Measurements from ENCODE around the gene RBM4. TPM values are rescaled to one million over a fixed set of nuclear protein-coding genes. Genes with fewer than 3 reads are reported as not detected.

RBM4 gene
- total RNA-seq, 1 experiment from 2014 or later = 272 TPM

DNA sequence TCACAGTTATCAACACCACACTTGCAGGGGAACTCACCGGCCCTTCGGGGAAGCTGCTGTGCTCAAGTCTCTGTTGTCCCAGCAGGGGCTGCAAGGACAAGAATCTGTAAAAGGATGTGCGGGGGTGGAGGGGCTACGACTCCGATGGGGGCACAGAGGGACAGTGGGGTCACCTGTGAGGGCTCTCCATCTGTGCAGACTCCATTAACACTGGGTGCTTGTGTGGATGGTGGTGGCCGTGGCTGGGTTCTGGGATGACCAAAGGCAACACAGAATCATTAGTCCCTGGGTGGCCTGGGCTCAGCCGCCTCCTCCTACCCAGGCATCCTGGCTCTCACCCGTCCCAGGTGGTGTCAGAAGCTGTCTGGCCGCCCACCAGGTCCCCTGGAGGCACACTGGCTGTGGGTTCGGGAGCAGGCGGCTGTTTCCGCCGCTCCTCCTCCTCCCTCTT, 49.4 kb downstream of the RBM4 start:
- Histone ChIP-seq H3K14ac (ENCODE audit: insufficient read depth, low read length) (no peak overlapping the region), H3K23ac (ENCODE audit: insufficient read length, low read depth, low read length) (no peak overlapping the region), H3K27me3 (ENCODE audit: insufficient read depth, low read length) (no peaks in the 10 kb centered on the region), H3K9ac (ENCODE audit: extremely low read depth, insufficient read length, low read length) (no peak overlapping the region), H3K23me2 (ENCODE audit: insufficient read length, low read depth, low read length, poor library complexity, severe bottlenecking) (no peaks in the 10 kb centered on the region), H3K9me3 (ENCODE audit: control insufficient read depth, low read depth, low read length) (no peaks in the 10 kb centered on the region), H2AFZ (ENCODE audit: low read length) (no peak overlapping the region), H3K18ac (ENCODE audit: insufficient read length, low read depth, low read length) (no peak overlapping the region), H4K20me1 (ENCODE audit: control insufficient read depth, insufficient read depth, insufficient read length) (no peaks in the 10 kb centered on the region), H3K4ac (ENCODE audit: low read depth, low read length) (no peak overlapping the region), H3T11ph (ENCODE audit: low read length) (no peak overlapping the region), H3K56ac (ENCODE audit: insufficient read length, low read depth, low read length) (no peak overlapping the region), H2BK12ac (ENCODE audit: insufficient read length, low read depth, low read length) (no peak overlapping the region), H3K27ac (ENCODE audit: insufficient read length, low read depth, low read length) (no peak overlapping the region), H3K79me2 (ENCODE audit: insufficient read depth, low read length) (no peaks in the 10 kb centered on the region), H2BK15ac (ENCODE audit: low read depth, low read length) (no peak overlapping the region), H2BK120ac (ENCODE audit: low read depth, low read length, poor library complexity, severe bottlenecking) (no peak overlapping the region), H4K5ac (ENCODE audit: insufficient read length, low read depth, low read length) (no peak overlapping the region), H4K91ac (ENCODE audit: insufficient read length, low read depth, low read length) (no peak overlapping the region), H3K4me1 (ENCODE audit: insufficient read depth, low read length) (no peaks in the 10 kb centered on the region), H2AK5ac (ENCODE audit: insufficient read length, low read length) (no peak overlapping the region), H2BK20ac (ENCODE audit: low read depth, low read length, poor library complexity, severe bottlenecking) (no peak overlapping the region), H3K4me2 (ENCODE audit: insufficient read depth, insufficient read length, low read length) (no peak overlapping the region), H3K79me1 (ENCODE audit: insufficient read depth, low read depth, low read length, poor library complexity, severe bottlenecking) (no peaks in the 10 kb centered on the region), H4K8ac (replicated peaks; ENCODE audit: insufficient read length, low read depth, low read length) (no peak overlapping the region), H2BK5ac (ENCODE audit: insufficient read length, low read length) (no peak overlapping the region)
- H3K27me3 Mint-ChIP-seq (ENCODE audit: low read depth) = no peaks in the 10 kb centered on the region
- H3K27ac Mint-ChIP-seq = peak overlapping the region in 1 of 3 experiments; percentile 88; a peak in 1 of 7 replicates
- H3K4me3 Mint-ChIP-seq = no peak overlapping the region
- peaks cover 6% of the 10 kb centered on the region in 2 experiments for H3K4me1 Mint-ChIP-seq
- no peaks in the 10 kb centered on the region for H3K9me3 Mint-ChIP-seq
- DNase-seq = no peak
- WGBS (ENCODE audit: extremely low coverage, insufficient read length, low lambda C conversion rate) = no CpG with 5 or more reads among the region's 13 CpGs
- TF ChIP-seq, protein P1, sequence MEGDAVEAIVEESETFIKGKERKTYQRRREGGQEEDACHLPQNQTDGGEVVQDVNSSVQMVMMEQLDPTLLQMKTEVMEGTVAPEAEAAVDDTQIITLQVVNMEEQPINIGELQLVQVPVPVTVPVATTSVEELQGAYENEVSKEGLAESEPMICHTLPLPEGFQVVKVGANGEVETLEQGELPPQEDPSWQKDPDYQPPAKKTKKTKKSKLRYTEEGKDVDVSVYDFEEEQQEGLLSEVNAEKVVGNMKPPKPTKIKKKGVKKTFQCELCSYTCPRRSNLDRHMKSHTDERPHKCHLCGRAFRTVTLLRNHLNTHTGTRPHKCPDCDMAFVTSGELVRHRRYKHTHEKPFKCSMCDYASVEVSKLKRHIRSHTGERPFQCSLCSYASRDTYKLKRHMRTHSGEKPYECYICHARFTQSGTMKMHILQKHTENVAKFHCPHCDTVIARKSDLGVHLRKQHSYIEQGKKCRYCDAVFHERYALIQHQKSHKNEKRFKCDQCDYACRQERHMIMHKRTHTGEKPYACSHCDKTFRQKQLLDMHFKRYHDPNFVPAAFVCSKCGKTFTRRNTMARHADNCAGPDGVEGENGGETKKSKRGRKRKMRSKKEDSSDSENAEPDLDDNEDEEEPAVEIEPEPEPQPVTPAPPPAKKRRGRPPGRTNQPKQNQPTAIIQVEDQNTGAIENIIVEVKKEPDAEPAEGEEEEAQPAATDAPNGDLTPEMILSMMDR (conservative IDR thresholded peaks at IDR 0.05) = no peak
- H3K36me3 Mint-ChIP-seq (ENCODE audit: insufficient read depth in 1 of 3, low read depth in 3 of 3) = peaks cover 16 to 84% (median 83%) of the 10 kb centered on the region in 3 experiments
